GM21367 (cell line): ENCODE data around the gene HUNK.

ENCODE experiments used
- ATAC-seq: cut with Tn5 transposase; IDR thresholded peaks from one replicate; pipeline ENCODE4 v1.9.1; 2021; ENCODE audit not compliant: unreplicated experiment

Gene HUNK

GRCh38 chr21:31948676-31949075 lies 75.9 kb downstream of the HUNK start:
- ATAC-seq, result no peak

- no peak for ATAC-seq
Observed at GRCh38 chr21:31952828-31953227, 80.0 kb downstream of the HUNK start.

GRCh38 chr21:31957631-31958030 lies 84.8 kb downstream of the HUNK start:
- ATAC-seq, result no peak

GRCh38 chr21:31959881-31960280 lies 87.1 kb downstream of the HUNK start:
- no peak for ATAC-seq

GRCh38 chr21:31961027-31961426 lies 88.2 kb downstream of the HUNK start:
- ATAC-seq, result no peak

GRCh38 chr21:31961704-31962103 lies 88.9 kb downstream of the HUNK start:
- ATAC-seq, result no peak

- ATAC-seq, result no peak
Observed at GRCh38 chr21:31964692-31965091, 91.9 kb downstream of the HUNK start.

- ATAC-seq, result no peak
Observed at GRCh38 chr21:31967334-31967733, 94.5 kb downstream of the HUNK start.

GRCh38 chr21:31972622-31973021 lies 99.8 kb downstream of the HUNK start:
- ATAC-seq, result no peak

- no peak for ATAC-seq
Observed at GRCh38 chr21:31973402-31973944, 100.7 kb downstream of the HUNK start.

GRCh38 chr21:31974454-31974985 lies 101.7 kb downstream of the HUNK start:
- ATAC-seq, result no peak

GRCh38 chr21:31975491-31975890 lies 102.7 kb downstream of the HUNK start:
- no peak for ATAC-seq

- ATAC-seq, result no peak
Observed at GRCh38 chr21:31977816-31978215, 105.0 kb downstream of the HUNK start.

- no peak for ATAC-seq
Observed at GRCh38 chr21:31983120-31983519, 110.3 kb downstream of the HUNK start.

GRCh38 chr21:31983554-31983953 lies 110.7 kb downstream of the HUNK start:
- no peak for ATAC-seq

- ATAC-seq, result no peak
Observed at GRCh38 chr21:31985398-31985797, 112.6 kb downstream of the HUNK start.

- no peak for ATAC-seq
Observed at GRCh38 chr21:31986035-31986856, 113.4 kb downstream of the HUNK start.

- no peak for ATAC-seq
Observed at GRCh38 chr21:31987696-31988095, 114.9 kb downstream of the HUNK start.

- no peak for ATAC-seq
Observed at GRCh38 chr21:31988492-31989290, 115.9 kb downstream of the HUNK start.

- no peak for ATAC-seq
Observed at GRCh38 chr21:31991356-31992331, 118.8 kb downstream of the HUNK start.
